Epithelial cell of esophagus (primary cell): ENCODE results near the gene NUDT16L1.

Source experiments
- DNase-seq: peaks from one replicate; pipeline ENCODE4 v3.0.0; 2010; ENCODE audit warnings: low read depth
- H3K4me3 ChIP-seq: 2 replicates; pipeline ENCODE4 v1.5.1; 2011; ENCODE audit warnings: mild to moderate bottlenecking, low read length, control low read depth
- CTCF ChIP-seq: IDR thresholded peaks from 2 replicates; pipeline ENCODE4 v1.5.1; 2011; ENCODE audit warnings: low read depth, mild to moderate bottlenecking, low read length, control low read depth, inconsistent platforms; ENCODE audit not compliant: insufficient read depth; ENCODE audit errors: missing control alignments

NUDT16L1 gene

GRCh38 chr16:4687416-4687815, 5.9 kb upstream of the NUDT16L1 start:
- no peak for DNase-seq
- no peak overlapping the region for H3K4me3 ChIP-seq
- TF ChIP-seq CTCF: no peak

GRCh38 chr16:4687946-4688673, 5.3 kb upstream of the NUDT16L1 start:
- DNase-seq: no peak
- H3K4me3 ChIP-seq: no peak overlapping the region
- TF ChIP-seq CTCF: no peak

GRCh38 chr16:4688674-4689045, 4.7 kb upstream of the NUDT16L1 start:
- H3K4me3 ChIP-seq: no peak overlapping the region
- no peak for TF ChIP-seq CTCF
- no peak for DNase-seq

- TF ChIP-seq CTCF: no peak
- no peak overlapping the region for H3K4me3 ChIP-seq
- no peak for DNase-seq
These were observed 4.2 kb upstream of the NUDT16L1 start for GRCh38 chr16:4689091-4689671.

GRCh38 chr16:4689864-4690704, 3.3 kb upstream of the NUDT16L1 start:
- DNase-seq: no peak
- no peak overlapping the region for H3K4me3 ChIP-seq
- no peak for TF ChIP-seq CTCF

GRCh38 chr16:4690946-4691665, 2.3 kb upstream of the NUDT16L1 start:
- DNase-seq: no peak
- no peak for TF ChIP-seq CTCF
- H3K4me3 ChIP-seq: no peak overlapping the region
